CD14-positive monocyte (primary cell): Measurements from ENCODE around the gene TTC28. TPM values are rescaled to one million over a fixed set of nuclear protein-coding genes. Genes with fewer than 3 reads are reported as not detected.

ENCODE experiments used
- DNase-seq, 3 donors: peaks; one replicate each; pipeline ENCODE4 v3.0.0-alpha.2; 2011 to 2022
- H2AFZ ChIP-seq: 2 replicates; pipeline ENCODE4 v1.6.0; 2012; ENCODE audit warnings: mild to moderate bottlenecking, low read depth, low read length, inconsistent platforms; ENCODE audit not compliant: insufficient read depth, poor library complexity, severe bottlenecking
- H3K27ac ChIP-seq, 2 donors: 1 replicate in 1 of 2; 2 replicates in 1 of 2; pipeline ENCODE4 v1.5.1; 2012 to 2013; ENCODE audit warnings: low read length in 2 of 2, control low read depth in 1 of 2, inconsistent platforms in 1 of 2, low read depth in 1 of 2, mild to moderate bottlenecking in 1 of 2
- H3K27me3 ChIP-seq, 2 donors: one replicate each; pipeline versions ENCODE4 v1.6.0 to v1.6.1; 2011 to 2013; ENCODE audit warnings: low read length in 2 of 2; ENCODE audit not compliant: control insufficient read depth in 2 of 2, insufficient read depth in 2 of 2
- H3K36me3 ChIP-seq, 2 donors: replicated peaks in 1 of 2; 1 replicate in 1 of 2; 2 replicates in 1 of 2; pipeline versions ENCODE4 v1.5.1 to v1.6.1; 2012 to 2013; ENCODE audit warnings: low read length in 2 of 2, control low read depth in 1 of 2, inconsistent platforms in 1 of 2, mild to moderate bottlenecking in 1 of 2; ENCODE audit not compliant: insufficient read depth in 2 of 2, control insufficient read depth in 1 of 2
- H3K4me1 ChIP-seq, 2 donors: 1 replicate in 1 of 2; 2 replicates in 1 of 2; pipeline versions ENCODE4 v1.5.1 to v1.6.1; 2012 to 2013; ENCODE audit warnings: low read length in 2 of 2, control low read depth in 1 of 2, inconsistent platforms in 1 of 2, mild to moderate bottlenecking in 1 of 2, moderate library complexity in 1 of 2; ENCODE audit not compliant: insufficient read depth in 2 of 2, control insufficient read depth in 1 of 2
- H3K4me2 ChIP-seq: replicated peaks from 2 replicates; pipeline ENCODE3; 2012; ENCODE audit warnings: low read length, moderate library complexity, mild to moderate bottlenecking; ENCODE audit not compliant: poor library complexity, severe bottlenecking; ENCODE audit errors: extremely low read depth
- H3K4me3 ChIP-seq, 3 experiments: fragments of 200-600 bp in 1 of 3; sonication (generic) in 1 of 3; replicated peaks in 1 of 3; 1 replicate in 2 of 3; 2 replicates in 1 of 3; pipeline ENCODE4 v1.5.1; 2011 to 2013; ENCODE audit warnings: low read length in 3 of 3, mild to moderate bottlenecking in 3 of 3, control low read depth in 2 of 3, low read depth in 2 of 3, inconsistent platforms in 1 of 3, moderate library complexity in 1 of 3
- H3K79me2 ChIP-seq: 2 replicates; pipeline ENCODE4 v1.6.0; 2012; ENCODE audit warnings: mild to moderate bottlenecking, control low read depth, inconsistent platforms, low read length, moderate library complexity; ENCODE audit not compliant: insufficient read depth
- H3K9ac ChIP-seq: 2 replicates; pipeline ENCODE4 v1.6.0; 2017; ENCODE audit warnings: low read length, mild to moderate bottlenecking; ENCODE audit not compliant: insufficient read depth, poor library complexity, severe bottlenecking
- H3K9me3 ChIP-seq, 2 donors: replicated peaks in 1 of 2; 1 replicate in 1 of 2; 2 replicates in 1 of 2; pipeline versions ENCODE4 v1.5.1 to v1.6.1; 2012 to 2013; ENCODE audit warnings: low read length in 2 of 2, control low read depth in 1 of 2; ENCODE audit not compliant: control insufficient read depth in 1 of 2, insufficient read depth in 1 of 2
- H4K20me1 ChIP-seq: 2 replicates; pipeline ENCODE4 v1.6.0; 2012; ENCODE audit warnings: mild to moderate bottlenecking, low read length, control low read depth, moderate library complexity; ENCODE audit not compliant: insufficient read depth
- H3K27ac Mint-ChIP-seq, 7 donors: one replicate each; pipeline ENCODE4 v1.8.0; 2020; ENCODE audit warnings: mild to moderate bottlenecking in 7 of 7, mixed read lengths in 7 of 7, moderate library complexity in 6 of 7, inconsistent platforms in 2 of 7
- H3K27me3 Mint-ChIP-seq, 3 donors: one replicate each; pipeline ENCODE4 v1.8.0; 2021 to 2022; ENCODE audit warnings: low read depth in 3 of 3, mild to moderate bottlenecking in 3 of 3, mixed read lengths in 3 of 3, moderate library complexity in 3 of 3, inconsistent platforms in 1 of 3
- H3K36me3 Mint-ChIP-seq, 2 donors: one replicate each; pipeline ENCODE4 v1.8.0; 2020; ENCODE audit warnings: mixed read lengths in 2 of 2, inconsistent platforms in 1 of 2, mild to moderate bottlenecking in 1 of 2
- H3K4me1 Mint-ChIP-seq: one replicate; pipeline ENCODE4 v1.8.0; 2020; ENCODE audit warnings: mild to moderate bottlenecking, mixed read lengths
- H3K4me3 Mint-ChIP-seq, 2 donors: one replicate each; pipeline ENCODE4 v1.8.0; 2020; ENCODE audit warnings: mild to moderate bottlenecking in 2 of 2, mixed read lengths in 2 of 2, moderate library complexity in 1 of 2
- H3K9me3 Mint-ChIP-seq, 7 donors: one replicate each; pipeline ENCODE4 v1.8.0; 2020 to 2022; ENCODE audit warnings: mixed read lengths in 7 of 7, mild to moderate bottlenecking in 6 of 7, moderate library complexity in 6 of 7, inconsistent platforms in 2 of 7
- WGBS: methylation state at CpG from one replicate; pipeline ENCODE4 v1.1.5; 2013; ENCODE audit warnings: missing lambda C conversion rate; ENCODE audit not compliant: insufficient coverage; 5-methylcytosine and 5-hydroxymethylcytosine counted together
- intact Hi-C, 2 donors: fragments of 100-400 bp; cut with micrococcal nuclease; formaldehyde crosslinking; loops; one replicate each; pipeline versions ENCODE4 v1.15.0 to v1.15.1; 2023
- polyA plus RNA-seq, 3 donors: library from polyadenylated mRNA; depleted of rRNA in 1 of 3; unstranded in 2 of 3; stranded (reverse) in 1 of 3; fragments of 300-500 nt in 2 of 3; fragments of >200 nt in 1 of 3; fragmentation: Illumina TruSeq in 2 of 3; gene quantifications; 1 replicate in 2 of 3; 2 replicates in 1 of 3; pipeline ENCODE4 v1.2.3, GENCODE V29; 2012 to 2021
- TF ChIP-seq, protein P1 (sequence below): fragments of 200-600 bp; IDR thresholded peaks from one replicate; pipeline ENCODE4 v1.8.0; 2022; ENCODE audit warnings: antibody characterized with exemption, mild to moderate bottlenecking

Gene TTC28
- polyA plus RNA-seq, 3 donors = 0.24 to 0.61 TPM; not detected in 1

DNA sequence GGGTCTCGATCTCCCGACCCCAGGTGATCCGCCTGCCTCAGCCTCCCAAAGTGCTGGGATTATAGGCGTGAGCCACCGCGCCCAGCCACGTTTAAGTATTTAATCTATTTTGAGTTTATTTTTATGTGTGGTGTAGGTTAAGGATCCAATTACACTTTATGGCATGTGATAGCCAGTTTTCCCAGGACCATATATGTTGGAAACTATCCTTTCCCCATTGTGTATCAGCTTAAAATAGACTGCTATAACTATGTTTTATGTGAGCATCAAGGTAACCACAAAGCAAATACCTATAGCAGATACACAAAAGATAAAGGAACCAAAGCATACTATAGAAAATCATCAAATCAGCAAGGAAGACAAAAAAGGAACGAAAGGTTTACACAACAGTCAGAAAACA is 42.4 kb downstream of the TTC28 start:
- Histone ChIP-seq H3K9ac (no peak overlapping the region), H2AFZ (no peak overlapping the region), H3K79me2 (no peaks in the 10 kb centered on the region), H3K27ac (no peak overlapping the region), H3K9me3 (no peaks in the 10 kb centered on the region), H3K36me3 (no peaks in the 10 kb centered on the region), H3K4me3 (no peak overlapping the region), H4K20me1 (no peaks in the 10 kb centered on the region), H3K4me1 (no peaks in the 10 kb centered on the region), H3K4me2 (no peak overlapping the region), H3K27me3 (no peaks in the 10 kb centered on the region)
- intact Hi-C loops = no loop called here
- peaks cover 0 to 3% (median 0%) of the 10 kb centered on the region in 7 donors for H3K9me3 Mint-ChIP-seq
- H3K27ac Mint-ChIP-seq = no peak overlapping the region
- TF ChIP-seq, protein P1, sequence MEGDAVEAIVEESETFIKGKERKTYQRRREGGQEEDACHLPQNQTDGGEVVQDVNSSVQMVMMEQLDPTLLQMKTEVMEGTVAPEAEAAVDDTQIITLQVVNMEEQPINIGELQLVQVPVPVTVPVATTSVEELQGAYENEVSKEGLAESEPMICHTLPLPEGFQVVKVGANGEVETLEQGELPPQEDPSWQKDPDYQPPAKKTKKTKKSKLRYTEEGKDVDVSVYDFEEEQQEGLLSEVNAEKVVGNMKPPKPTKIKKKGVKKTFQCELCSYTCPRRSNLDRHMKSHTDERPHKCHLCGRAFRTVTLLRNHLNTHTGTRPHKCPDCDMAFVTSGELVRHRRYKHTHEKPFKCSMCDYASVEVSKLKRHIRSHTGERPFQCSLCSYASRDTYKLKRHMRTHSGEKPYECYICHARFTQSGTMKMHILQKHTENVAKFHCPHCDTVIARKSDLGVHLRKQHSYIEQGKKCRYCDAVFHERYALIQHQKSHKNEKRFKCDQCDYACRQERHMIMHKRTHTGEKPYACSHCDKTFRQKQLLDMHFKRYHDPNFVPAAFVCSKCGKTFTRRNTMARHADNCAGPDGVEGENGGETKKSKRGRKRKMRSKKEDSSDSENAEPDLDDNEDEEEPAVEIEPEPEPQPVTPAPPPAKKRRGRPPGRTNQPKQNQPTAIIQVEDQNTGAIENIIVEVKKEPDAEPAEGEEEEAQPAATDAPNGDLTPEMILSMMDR = no peak
- H3K4me1 Mint-ChIP-seq = no peaks in the 10 kb centered on the region
- no peaks in the 10 kb centered on the region for H3K36me3 Mint-ChIP-seq
- WGBS = 100% methylated on average over 1 of the region's 8 CpGs
- DNase-seq = no peak
- H3K27me3 Mint-ChIP-seq = peaks cover 0 to 9% (median 6%) of the 10 kb centered on the region in 3 donors
- no peak overlapping the region for H3K4me3 Mint-ChIP-seq

DNA sequence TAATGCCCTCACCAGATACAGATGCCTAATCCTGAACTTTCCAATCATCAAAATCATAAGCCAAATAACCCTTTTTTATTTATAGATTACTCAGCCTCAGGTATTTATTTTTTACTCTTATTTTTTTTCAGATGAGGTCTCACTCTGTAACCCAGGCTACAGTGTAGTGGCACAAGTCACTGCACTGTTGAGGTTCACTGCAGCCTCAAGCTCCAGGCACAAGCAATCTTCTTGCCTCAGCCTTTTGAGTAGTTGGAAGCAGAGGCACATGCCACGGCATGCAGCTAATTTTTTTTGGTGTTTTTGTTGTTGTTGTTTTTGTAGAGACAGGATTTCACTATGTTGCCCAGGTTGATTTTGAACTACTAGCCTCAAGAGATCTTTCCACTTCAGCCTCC is 49.5 kb downstream of the TTC28 start:
- intact Hi-C loops = no loop called here

More for the DNA sequence above, 49.5 kb downstream of the TTC28 start:
- H3K27me3 Mint-ChIP-seq = peaks cover 0 to 13% (median 5%) of the 10 kb centered on the region in 3 donors
- no peaks in the 10 kb centered on the region for H3K9me3 Mint-ChIP-seq
- Histone ChIP-seq H3K4me1 (no peaks in the 10 kb centered on the region), H3K9me3 (no peaks in the 10 kb centered on the region), H2AFZ (no peak overlapping the region), H4K20me1 (no peaks in the 10 kb centered on the region), H3K9ac (no peak overlapping the region), H3K27ac (no peak overlapping the region), H3K36me3 (no peaks in the 10 kb centered on the region), H3K79me2 (no peaks in the 10 kb centered on the region), H3K4me2 (no peak overlapping the region), H3K4me3 (no peak overlapping the region), H3K27me3 (no peaks in the 10 kb centered on the region)
- no peaks in the 10 kb centered on the region for H3K4me1 Mint-ChIP-seq
- no peak overlapping the region for H3K27ac Mint-ChIP-seq
- H3K4me3 Mint-ChIP-seq = no peak overlapping the region
- DNase-seq = no peak
- WGBS = no CpG with 5 or more reads among the region's 1 CpG
- TF ChIP-seq, protein P1 = no peak
- no peaks in the 10 kb centered on the region for H3K36me3 Mint-ChIP-seq
